ENCODE results near the gene RNF112.
"Not testable (repeated sequence)": the region's sequence is repeated elsewhere in the genome, so short reads cannot be mapped to it uniquely, and the experiment has no call there.

The RNF112 gene

GRCh38 chr17:19410091-19410490 is 941 bp upstream of the RNF112 start:
- DNase-seq (ENCODE audit: extremely low spot score, insufficient read length, low read depth) (no peak), FAIRE-seq (no peak)

GRCh38 chr17:19411631-19412030 is 599 bp downstream of the RNF112 start:
- DNase-seq (ENCODE audit: extremely low spot score, insufficient read length, low read depth) (no peak), FAIRE-seq (no peak)

GRCh38 chr17:19412510-19412909 is 1.5 kb downstream of the RNF112 start:
- FAIRE-seq (no peak), DNase-seq (ENCODE audit: extremely low spot score, insufficient read length, low read depth) (no peak)

GRCh38 chr17:19412984-19413383 is 2.0 kb downstream of the RNF112 start:
- FAIRE-seq (no peak), DNase-seq (ENCODE audit: extremely low spot score, insufficient read length, low read depth) (no peak)

- FAIRE-seq (no peak), DNase-seq (ENCODE audit: extremely low spot score, insufficient read length, low read depth) (no peak)
Measured at GRCh38 chr17:19413761-19414160, 2.7 kb downstream of the RNF112 start.

- DNase-seq (ENCODE audit: extremely low spot score, insufficient read length, low read depth) (no peak), FAIRE-seq (no peak)
Measured at GRCh38 chr17:19414396-19415280, 3.6 kb downstream of the RNF112 start.

GRCh38 chr17:19415311-19415710 is 4.3 kb downstream of the RNF112 start:
- FAIRE-seq = no peak

GRCh38 chr17:19415806-19416775 is 5.1 kb downstream of the RNF112 start:
- FAIRE-seq (no peak), DNase-seq (ENCODE audit: extremely low spot score, insufficient read length, low read depth) (no peak)

More at GRCh38 chr17:19415311-19415710, 4.3 kb downstream of the RNF112 start:
- no peak for DNase-seq (ENCODE audit: extremely low spot score, insufficient read length, low read depth)

- no peak for FAIRE-seq
Measured at GRCh38 chr17:19417611-19418010, 6.6 kb downstream of the RNF112 start.

GRCh38 chr17:19418251-19418992 is 7.4 kb downstream of the RNF112 start:
- DNase-seq (ENCODE audit: extremely low spot score, insufficient read length, low read depth) (no peak), FAIRE-seq (no peak)

More at GRCh38 chr17:19417611-19418010, 6.6 kb downstream of the RNF112 start:
- DNase-seq (ENCODE audit: extremely low spot score, insufficient read length, low read depth) = no peak

GRCh38 chr17:19421219-19421618 is 10.2 kb downstream of the RNF112 start:
- DNase-seq (ENCODE audit: extremely low spot score, insufficient read length, low read depth) (no peak), FAIRE-seq (no peak)

GRCh38 chr17:19421926-19422325 is 10.9 kb downstream of the RNF112 start:
- DNase-seq (ENCODE audit: extremely low spot score, insufficient read length, low read depth) (no peak), FAIRE-seq (no peak)

- DNase-seq (ENCODE audit: extremely low spot score, insufficient read length, low read depth) (no peak), FAIRE-seq (no peak)
Measured at GRCh38 chr17:19424934-19425868, 14.2 kb downstream of the RNF112 start.

GRCh38 chr17:19426631-19427030 is 15.6 kb downstream of the RNF112 start:
- DNase-seq (ENCODE audit: extremely low spot score, insufficient read length, low read depth) = no peak
- FAIRE-seq = no peak

- FAIRE-seq = no peak
- no peak for DNase-seq (ENCODE audit: extremely low spot score, insufficient read length, low read depth)
Measured at GRCh38 chr17:19431691-19432090, 20.7 kb downstream of the RNF112 start.

GRCh38 chr17:19433255-19433654 is 22.2 kb downstream of the RNF112 start:
- FAIRE-seq (no peak), DNase-seq (ENCODE audit: extremely low spot score, insufficient read length, low read depth) (no peak)

- FAIRE-seq = no peak
- no peak for DNase-seq (ENCODE audit: extremely low spot score, insufficient read length, low read depth)
Measured at GRCh38 chr17:19433727-19434340, 22.8 kb downstream of the RNF112 start.

- FAIRE-seq (no peak), DNase-seq (ENCODE audit: extremely low spot score, insufficient read length, low read depth) (no peak)
Measured at GRCh38 chr17:19440421-19440820, 29.4 kb downstream of the RNF112 start.

GRCh38 chr17:19441288-19441687 is 30.3 kb downstream of the RNF112 start:
- not testable (repeated sequence) for FAIRE-seq; DNase-seq (ENCODE audit: extremely low spot score, insufficient read length, low read depth)

Data from GM18507 (cell line).